HepG2 (cell line): ENCODE measurements around the gene RASA3. TPM values are rescaled to one million over a fixed set of nuclear protein-coding genes. Genes with fewer than 3 reads are reported as not detected.

Source experiments
- ATAC-seq: fragments of 200-7000 bp; cut with Tn5 transposase; 3 replicates; pipeline ENCODE4 v1.9.1; 2020; ENCODE audit warnings: mild to moderate bottlenecking, moderate library complexity
- BruUV-seq: library from RNA; stranded (reverse); fragments of 400-500 nt; replicated peaks from 2 replicates; lab custom pipeline; 2021; lab: Mats Ljungman, UMichigan
- CTCF ChIA-PET: fragments of 300-600 bp; formaldehyde crosslinking; extraction: SDS; loops from one replicate; lab custom pipeline; 2021; ENCODE audit warnings: low total read pairs, inconsistent platforms, low intra/inter-chr PET ratio; lab: Yijun Ruan, JAX
- POLR2A ChIA-PET: fragments of 350-600 bp; sonication (Branson Sonifier 250); formaldehyde crosslinking; loops from one replicate; lab custom pipeline; 2020; ENCODE audit warnings: antibody characterized with exemption, inconsistent platforms; lab: Yijun Ruan, JAX
- DNase-seq: peaks from one replicate; pipeline ENCODE4 v3.0.0-alpha.2; 2015; ENCODE audit warnings: low spot score
- FAIRE-seq: peaks from 3 replicates; lab custom pipeline; 2011; peaks lifted over from hg19 to GRCh38; lab: Jason Lieb, UNC
- H2AFZ ChIP-seq: one replicate; pipeline ENCODE4 v1.6.1; 2011; ENCODE audit warnings: low read length, inconsistent platforms
- H3K27ac ChIP-seq: fragments of 300-600 bp; 3 replicates; pipeline ENCODE4 v1.8.0; 2011; ENCODE audit warnings: mixed run types, mild to moderate bottlenecking, mixed read lengths, low read length, inconsistent platforms; ENCODE audit not compliant: insufficient read depth; ENCODE audit errors: extremely low read length
- H3K27me3 ChIP-seq, 2 experiments: fragments of 200-600 bp in 1 of 2; 2 replicates in 1 of 2; 3 replicates in 1 of 2; pipeline versions ENCODE4 v1.6.0 to v1.8.0; 2011; ENCODE audit warnings: low read length in 2 of 2, mild to moderate bottlenecking in 2 of 2, moderate library complexity in 2 of 2, inconsistent platforms in 1 of 2; ENCODE audit not compliant: insufficient read depth in 2 of 2, control insufficient read depth in 1 of 2
- H3K36me3 ChIP-seq, 2 experiments: fragments of 200-600 bp in 1 of 2; replicated peaks in 1 of 2; 2 replicates in 1 of 2; 3 replicates in 1 of 2; pipeline versions ENCODE4 v1.5.1 to v1.8.0; 2011; ENCODE audit warnings: low read length in 2 of 2, inconsistent platforms in 1 of 2; ENCODE audit not compliant: insufficient read depth in 2 of 2, control insufficient read depth in 1 of 2
- H3K4me1 ChIP-seq: 2 replicates; pipeline ENCODE4 v1.5.1; 2012; ENCODE audit warnings: low read length, inconsistent platforms; ENCODE audit not compliant: insufficient read depth
- H3K4me2 ChIP-seq: 2 replicates; pipeline ENCODE4 v1.6.0; 2011; ENCODE audit warnings: low read depth, low read length, inconsistent platforms
- H3K4me3 ChIP-seq, 3 experiments: fragments of 200-600 bp in 1 of 3; sonication (generic), shearing (Covaris generic) in 1 of 3; replicated peaks in 1 of 3; 2 replicates each; pipeline ENCODE4 v1.5.1; 2011 to 2016; ENCODE audit warnings: low read length in 3 of 3, inconsistent platforms in 2 of 3, low read depth in 2 of 3, mild to moderate bottlenecking in 2 of 3, control low read depth in 1 of 3, mixed read lengths in 1 of 3; ENCODE audit not compliant: insufficient read depth in 1 of 3
- H3K79me2 ChIP-seq: one replicate; pipeline ENCODE4 v1.6.1; 2011; ENCODE audit warnings: low read length, inconsistent platforms; ENCODE audit not compliant: insufficient read depth
- H3K9ac ChIP-seq: 2 replicates; pipeline ENCODE4 v1.6.0; 2011; ENCODE audit warnings: mild to moderate bottlenecking, low read depth, low read length, inconsistent platforms; ENCODE audit not compliant: insufficient read depth
- H3K9me3 ChIP-seq: 2 replicates; pipeline ENCODE4 v1.5.1; 2012; ENCODE audit warnings: mild to moderate bottlenecking, low read length
- H4K20me1 ChIP-seq: 2 replicates; pipeline ENCODE4 v1.6.0; 2011; ENCODE audit warnings: inconsistent platforms, mild to moderate bottlenecking, low read length, moderate library complexity; ENCODE audit not compliant: insufficient read depth
- DR1 ChIP-seq: sonication (generic); formaldehyde crosslinking; IDR thresholded peaks from 2 replicates; pipeline ENCODE4 v1.8.0; 2021; ENCODE audit warnings: mild to moderate bottlenecking, missing genetic modification reagents, inconsistent platforms
- IKZF5 ChIP-seq: IDR thresholded peaks from 2 replicates; pipeline ENCODE4 v1.6.1; 2018; ENCODE audit warnings: missing genetic modification reagents, mild to moderate bottlenecking, missing compliant biosample characterization
- KLF9 ChIP-seq: IDR thresholded peaks from 2 replicates; pipeline ENCODE4 v1.6.1; 2016; ENCODE audit warnings: low read depth
- MBD4 ChIP-seq: IDR thresholded peaks from 2 replicates; pipeline ENCODE4 v1.6.1; 2012; ENCODE audit warnings: low read length, inconsistent platforms, borderline replicate concordance
- MTA3 ChIP-seq: sonication (generic); formaldehyde crosslinking; IDR thresholded peaks from 2 replicates; pipeline ENCODE4 v1.4.0; 2020; ENCODE audit warnings: missing genetic modification reagents
- NCOA5 ChIP-seq: sonication (generic); formaldehyde crosslinking; IDR thresholded peaks from 2 replicates; pipeline ENCODE4 v1.4.0; 2020; ENCODE audit warnings: missing genetic modification reagents
- NR1H2 ChIP-seq: sonication (generic); formaldehyde crosslinking; IDR thresholded peaks from 2 replicates; pipeline ENCODE4 v1.8.1; 2022; ENCODE audit warnings: low read depth, missing genetic modification reagents, borderline replicate concordance
- RARA ChIP-seq: IDR thresholded peaks from 2 replicates; pipeline ENCODE4 v1.6.1; 2016; ENCODE audit warnings: missing genetic modification reagents, missing compliant biosample characterization
- RFX3 ChIP-seq: IDR thresholded peaks from 2 replicates; pipeline ENCODE4 v1.6.1; 2016; ENCODE audit warnings: missing biosample characterization, missing genetic modification reagents
- SNAPC5 ChIP-seq: sonication (generic); formaldehyde crosslinking; IDR thresholded peaks from 2 replicates; pipeline ENCODE4 v1.8.1; 2023; ENCODE audit warnings: mild to moderate bottlenecking, missing genetic modification reagents, borderline replicate concordance
- SP140L ChIP-seq: sonication (generic); formaldehyde crosslinking; IDR thresholded peaks from 2 replicates; pipeline ENCODE4 v1.4.0; 2020; ENCODE audit warnings: missing genetic modification reagents, borderline replicate concordance
- ZC3H4 ChIP-seq: sonication (generic); formaldehyde crosslinking; IDR thresholded peaks from 2 replicates; pipeline ENCODE4 v1.4.0; 2020; ENCODE audit warnings: missing genetic modification reagents, borderline replicate concordance
- ZNF18 ChIP-seq: sonication (generic); formaldehyde crosslinking; IDR thresholded peaks from 2 replicates; pipeline ENCODE4 v1.8.0; 2022; ENCODE audit warnings: mild to moderate bottlenecking, missing genetic modification reagents; ENCODE audit not compliant: insufficient replicate concordance
- ZNF678 ChIP-seq: sonication (generic); formaldehyde crosslinking; IDR thresholded peaks from 2 replicates; pipeline ENCODE4 v1.4.0; 2020; ENCODE audit warnings: mild to moderate bottlenecking, missing genetic modification reagents
- ZSCAN30 ChIP-seq: sonication (generic); formaldehyde crosslinking; IDR thresholded peaks from 2 replicates; pipeline ENCODE4 v1.5.0; 2020; ENCODE audit warnings: mild to moderate bottlenecking, missing genetic modification reagents
- WGBS: methylation state at CpG from one replicate; pipeline ENCODE4 v1.1.6; 2017; ENCODE audit warnings: low lambda C conversion rate; 5-methylcytosine and 5-hydroxymethylcytosine counted together
- in situ Hi-C: cut with HindIII; loops from 2 replicates; pipeline ENCODE4 v1.10.0; 2017; ENCODE audit warnings: low pct_unique_long_range_greater_than_20kb; ENCODE audit not compliant: extremely low pct_ligation_motif_present
- intact Hi-C: fragments of 100-400 bp; cut with micrococcal nuclease; formaldehyde crosslinking; loops from one replicate; pipeline ENCODE4 v1.10.0; 2022; ENCODE audit not compliant: unreplicated experiment
- polyA plus RNA-seq, 8 experiments: library from polyadenylated mRNA; depleted of rRNA in 3 of 8; stranded (reverse) in 7 of 8; unstranded in 1 of 8; fragments of >200 nt; fragmentation: Illumina TruSeq in 4 of 8; extraction: Trizol in 4 of 8; gene quantifications; 2 replicates each; pipeline versions ENCODE4 v1.2.1 to v1.2.3, GENCODE V29; 2011 to 2016; ENCODE audit warnings: low read depth in 4 of 8, missing spikeins in 1 of 8, mixed read lengths in 1 of 8; ENCODE audit not compliant: insufficient read depth in 1 of 8
- total RNA-seq, 5 experiments: library from RNA; depleted of rRNA; stranded (reverse); fragments of >200 nt; fragmentation: Illumina TruSeq; extraction: Trizol; gene quantifications; 2 replicates each; pipeline ENCODE4 v1.2.3, GENCODE V29; 2016; ENCODE audit warnings: low read depth in 1 of 5

RASA3 gene
- total and polyA plus RNA-seq, 2 of the 13 experiments (the other 11 are each of a cell fraction or from before 2014, with no cell fraction given), result 0.05 TPM; not detected in 1

GRCh38 chr13:114019367-114019766 lies 113.1 kb downstream of the RASA3 start:
- Histone ChIP-seq H3K4me2 (no peak overlapping the region; the same call in 1 of the 2 replicates), H4K20me1 (no peaks in the 10 kb centered on the region), H3K27me3 (peaks cover 6 to 65% of the 10 kb centered on the region in 2 experiments), H2AFZ (no peak overlapping the region), H3K36me3 (no peaks in the 10 kb centered on the region), H3K9me3 (no peaks in the 10 kb centered on the region), H3K27ac (no peak overlapping the region), H3K79me2 (no peaks in the 10 kb centered on the region), H3K4me1 (no peaks in the 10 kb centered on the region), H3K4me3 (no peak overlapping the region; a peak in 1 of 6 replicates), H3K9ac (no peak overlapping the region)
- DNase-seq (no peak), FAIRE-seq (no peak), ATAC-seq (no peak)
- TF ChIP-seq IKZF5 (CRISPR knock-in tag) (no peak), KLF9 (CRISPR knock-in tag) (no peak), MBD4 (no peak), RFX3 (CRISPR knock-in tag) (no peak), ZSCAN30 (CRISPR knock-in tag) (no peak), ZC3H4 (CRISPR knock-in tag) (no peak), NCOA5 (CRISPR knock-in tag) (no peak), ZNF18 (CRISPR knock-in tag) (no peak), DR1 (CRISPR knock-in tag) (no peak), NR1H2 (no peak), MTA3 (CRISPR knock-in tag) (no peak), ZNF678 (CRISPR knock-in tag) (no peak), SNAPC5 (CRISPR knock-in tag) (no peak), SP140L (CRISPR knock-in tag) (no peak), RARA (no peak)
- ChIA-PET POLR2A (no interaction called here), CTCF (no interaction called here)
- no TSS peak for BruUV-seq
- WGBS, result 28% methylated on average over 6 of the region's 13 CpGs
- intact Hi-C loops, result no loop called here
- in situ Hi-C loops, result no loop called here
